GM12801 (cell line): Measurements from ENCODE around the gene MCM5.

Experiments used
- TF ChIP-seq, protein P1 (sequence below): IDR thresholded peaks from one replicate; pipeline ENCODE4 v1.5.1; 2011; ENCODE audit warnings: control low read depth; ENCODE audit not compliant: insufficient read length; ENCODE audit errors: extremely low read depth

Gene MCM5

DNA sequence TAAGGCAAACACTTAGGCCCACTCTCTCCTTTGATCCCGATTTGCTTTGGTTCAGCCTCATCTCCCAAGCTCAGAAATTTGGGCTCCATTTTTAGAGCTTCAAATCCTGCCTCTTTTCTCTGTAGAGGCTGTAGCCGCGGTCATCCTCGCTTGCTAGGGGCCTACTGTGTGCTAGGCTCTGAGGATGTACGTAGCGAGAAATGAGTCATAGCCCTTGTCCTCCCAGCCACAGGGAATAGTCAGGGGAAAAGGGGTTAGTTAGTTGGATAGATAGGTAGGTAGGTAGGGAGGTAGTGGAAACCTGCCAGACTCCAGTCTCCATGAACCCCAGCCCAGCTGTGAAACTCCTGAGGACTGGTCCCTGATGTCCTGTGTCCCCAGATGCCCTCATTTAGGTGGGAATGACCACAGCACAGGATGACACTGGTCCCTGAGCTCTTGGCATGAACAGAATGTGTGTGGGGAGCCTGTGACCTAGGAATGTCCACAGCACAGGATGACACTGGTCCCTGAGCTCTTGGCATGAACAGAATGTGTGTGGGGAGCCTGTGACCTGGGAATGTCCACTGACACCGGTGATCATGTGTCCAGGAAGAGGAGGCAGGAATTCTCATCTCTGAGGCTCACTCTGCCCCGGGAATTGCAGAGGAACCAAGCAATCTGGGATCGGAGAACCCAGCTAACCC, 40.4 kb upstream of the MCM5 start:
- TF ChIP-seq, protein P1, sequence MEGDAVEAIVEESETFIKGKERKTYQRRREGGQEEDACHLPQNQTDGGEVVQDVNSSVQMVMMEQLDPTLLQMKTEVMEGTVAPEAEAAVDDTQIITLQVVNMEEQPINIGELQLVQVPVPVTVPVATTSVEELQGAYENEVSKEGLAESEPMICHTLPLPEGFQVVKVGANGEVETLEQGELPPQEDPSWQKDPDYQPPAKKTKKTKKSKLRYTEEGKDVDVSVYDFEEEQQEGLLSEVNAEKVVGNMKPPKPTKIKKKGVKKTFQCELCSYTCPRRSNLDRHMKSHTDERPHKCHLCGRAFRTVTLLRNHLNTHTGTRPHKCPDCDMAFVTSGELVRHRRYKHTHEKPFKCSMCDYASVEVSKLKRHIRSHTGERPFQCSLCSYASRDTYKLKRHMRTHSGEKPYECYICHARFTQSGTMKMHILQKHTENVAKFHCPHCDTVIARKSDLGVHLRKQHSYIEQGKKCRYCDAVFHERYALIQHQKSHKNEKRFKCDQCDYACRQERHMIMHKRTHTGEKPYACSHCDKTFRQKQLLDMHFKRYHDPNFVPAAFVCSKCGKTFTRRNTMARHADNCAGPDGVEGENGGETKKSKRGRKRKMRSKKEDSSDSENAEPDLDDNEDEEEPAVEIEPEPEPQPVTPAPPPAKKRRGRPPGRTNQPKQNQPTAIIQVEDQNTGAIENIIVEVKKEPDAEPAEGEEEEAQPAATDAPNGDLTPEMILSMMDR, result no peak

DNA sequence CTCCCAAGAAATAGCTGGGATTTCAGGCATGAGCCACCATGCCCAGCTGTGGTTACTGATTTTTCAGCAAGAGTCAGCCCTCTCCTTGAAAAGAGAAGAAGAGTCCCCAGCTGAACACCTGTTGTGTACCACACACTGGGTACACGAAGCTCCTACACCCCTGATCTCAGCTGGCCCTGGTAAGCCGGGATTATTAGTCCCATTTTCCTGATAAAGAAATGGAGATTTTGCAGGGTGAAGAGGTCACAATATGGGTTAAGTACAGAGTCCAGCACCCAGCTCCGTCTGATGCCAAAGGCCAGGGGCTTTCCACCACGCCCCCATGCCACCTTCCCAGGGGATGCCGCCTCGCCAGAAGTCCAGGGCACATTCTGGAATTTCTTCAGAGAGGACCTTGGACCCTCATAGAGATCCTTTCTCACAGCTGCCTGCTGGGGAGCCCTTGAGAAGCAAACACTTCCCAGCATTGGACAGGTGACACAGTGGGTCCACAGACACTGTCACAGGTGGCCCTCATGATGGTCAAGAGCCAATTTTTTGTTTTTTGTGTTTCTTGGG, 38.9 kb upstream of the MCM5 start:
- TF ChIP-seq, protein P1, result no peak

DNA sequence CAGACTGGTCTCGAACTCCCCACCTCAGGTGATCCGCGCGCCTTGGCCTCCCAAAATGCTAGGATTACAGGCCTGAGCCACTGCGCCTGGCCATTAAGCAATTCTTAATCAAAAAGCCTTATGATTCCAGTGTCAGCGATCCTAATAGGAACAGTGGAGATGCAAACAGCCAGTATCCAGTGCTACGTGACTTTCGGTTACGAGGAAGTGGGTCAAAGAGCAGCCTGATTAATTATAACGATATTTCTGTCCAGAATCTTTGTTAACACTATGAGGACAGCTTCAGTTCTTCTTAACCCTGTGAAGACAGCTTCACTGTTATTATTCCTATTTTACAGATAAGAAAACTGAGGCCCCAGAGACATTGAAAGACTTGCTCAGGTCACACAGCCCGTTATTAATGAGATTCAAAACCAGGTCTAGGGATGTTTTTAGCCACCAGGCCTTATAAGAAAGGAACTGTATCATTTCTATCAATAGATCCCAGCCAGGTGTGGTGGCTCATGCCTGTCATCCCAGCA, 36.3 kb upstream of the MCM5 start:
- TF ChIP-seq, protein P1, result no peak

DNA sequence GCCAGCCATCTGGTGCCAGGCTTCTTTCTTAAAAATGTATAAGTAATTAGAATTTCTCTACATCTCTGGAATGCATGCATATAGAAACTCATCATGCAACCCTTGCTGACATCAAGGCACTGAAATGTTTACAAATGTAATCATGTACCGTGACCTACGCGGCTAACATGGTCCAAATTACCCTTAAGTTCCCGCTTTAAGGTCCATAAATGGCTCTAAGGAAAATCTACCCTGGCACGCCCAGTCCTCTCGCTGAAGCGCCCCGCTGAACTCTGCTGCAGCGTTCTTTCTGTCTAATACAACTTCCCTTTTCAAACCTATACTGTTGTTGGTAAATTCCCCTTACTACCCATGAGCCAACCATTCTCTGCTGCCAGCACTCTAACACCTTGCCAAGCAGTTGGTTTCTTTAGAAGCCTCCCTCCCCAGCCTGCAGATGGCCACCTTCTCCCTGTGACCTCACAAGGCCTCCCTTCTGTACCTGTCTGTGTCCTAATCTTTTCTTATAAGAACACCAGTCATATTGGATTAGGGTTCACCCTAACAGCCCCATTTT, 32.5 kb upstream of the MCM5 start:
- TF ChIP-seq, protein P1, result no peak

DNA sequence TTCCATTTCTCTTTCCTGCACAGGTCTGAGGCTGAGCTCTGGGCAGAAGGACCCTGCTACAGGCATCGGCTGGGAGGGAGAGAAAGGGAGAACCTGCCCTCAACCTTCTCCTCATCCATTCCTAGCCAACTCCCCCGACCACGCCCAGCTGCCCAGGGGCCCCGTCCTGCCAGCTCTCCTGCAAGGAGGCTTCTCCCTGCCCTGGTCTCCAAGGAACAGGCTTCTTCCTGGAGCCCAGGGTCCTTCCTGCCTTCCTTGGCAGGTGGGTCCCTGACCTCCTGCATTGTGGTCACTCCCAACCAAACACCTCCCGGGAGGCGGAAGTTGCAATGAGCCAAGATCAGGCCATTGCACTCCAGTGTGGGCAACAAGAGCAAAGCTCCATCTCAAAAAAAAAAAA, 31.6 kb upstream of the MCM5 start:
- TF ChIP-seq, protein P1, result no peak

DNA sequence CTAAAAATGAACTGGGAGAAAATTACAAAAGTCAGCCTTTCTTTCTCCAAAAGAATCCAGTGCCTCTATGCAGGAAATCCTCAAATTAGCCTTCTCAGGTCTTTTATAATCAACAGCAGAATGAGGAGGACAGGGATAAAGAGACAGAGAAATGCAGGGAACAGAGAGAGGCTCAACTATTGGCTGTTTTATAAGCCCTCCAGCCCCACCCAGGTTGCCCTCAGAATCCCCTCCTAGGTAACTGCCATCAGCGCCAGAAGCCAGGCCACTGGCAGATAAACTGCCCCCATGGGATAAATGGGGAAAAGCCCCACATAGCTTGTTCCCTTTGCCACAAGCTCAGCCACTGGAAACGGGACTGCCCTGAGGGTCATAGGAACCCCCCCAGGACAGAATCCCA, 29.9 kb upstream of the MCM5 start:
- TF ChIP-seq, protein P1, result no peak

DNA sequence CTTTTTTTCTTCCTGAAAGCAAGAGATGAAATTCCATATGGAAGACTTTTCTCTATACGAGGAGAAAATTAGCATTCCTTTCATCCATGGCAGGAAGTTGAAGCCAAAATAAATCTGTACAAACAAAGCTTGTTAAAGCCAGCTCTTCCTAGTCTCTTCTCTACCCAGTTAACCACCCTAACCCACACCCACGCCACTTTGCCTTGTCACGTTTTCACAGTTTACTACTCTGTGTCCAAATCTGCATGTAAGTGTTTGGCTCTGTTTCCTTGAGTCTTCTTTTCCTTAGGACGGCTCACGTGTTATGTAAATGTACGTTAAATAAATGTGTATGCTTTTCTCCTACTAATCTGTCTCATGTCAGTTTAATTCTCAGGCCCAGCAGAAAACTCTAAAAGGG, 26.2 kb upstream of the MCM5 start:
- TF ChIP-seq, protein P1, result no peak
